Activated naive CD4-positive, alpha-beta T cell (primary cell): Measurements from ENCODE around the gene SLC13A3.

ENCODE experiments used
- DNase-seq, 4 experiments: peaks; one replicate each; lab custom pipeline; 2025; lab: John Stamatoyannopoulos, UW

The SLC13A3 gene

GRCh38 chr20:46651091-46651962 is at the start of gene SLC13A3:
Gene SLC13A3, minus strand, starts transcription at chr20:46651459. Its CDS starts 38 bp downstream, at chr20:46651421.
- DNase-seq: no peak

- DNase-seq: no peak
Observed at GRCh38 chr20:46701057-46701456, 49.8 kb upstream of the SLC13A3 start.

- DNase-seq: no peak
Observed at GRCh38 chr20:46700481-46700880, 49.2 kb upstream of the SLC13A3 start.

- DNase-seq: no peak
Observed at GRCh38 chr20:46699651-46700359, 48.5 kb upstream of the SLC13A3 start.

GRCh38 chr20:46698788-46699187 is 47.5 kb upstream of the SLC13A3 start:
- DNase-seq: no peak

- DNase-seq: no peak
Observed at GRCh38 chr20:46696791-46697279, 45.6 kb upstream of the SLC13A3 start.

GRCh38 chr20:46695892-46696291 is 44.6 kb upstream of the SLC13A3 start:
- DNase-seq: no peak

GRCh38 chr20:46694484-46694883 is 43.2 kb upstream of the SLC13A3 start:
- DNase-seq: no peak

- no peak for DNase-seq
Observed at GRCh38 chr20:46691196-46691595, 39.9 kb upstream of the SLC13A3 start.

GRCh38 chr20:46690219-46691106 is 39.2 kb upstream of the SLC13A3 start:
- DNase-seq: no peak

- DNase-seq: no peak
Observed at GRCh38 chr20:46689754-46690085, 38.5 kb upstream of the SLC13A3 start.

- peak; percentile 76 to 94 (median 84) for DNase-seq
Observed at GRCh38 chr20:46689082-46689753, 38.0 kb upstream of the SLC13A3 start, which contains the start of gene TP53RK. Gene TP53RK, minus strand, starts transcription at chr20:46689444. Its CDS starts 30 bp downstream, at chr20:46689414.

- DNase-seq: no peak
Observed at GRCh38 chr20:46688151-46689081, 37.2 kb upstream of the SLC13A3 start.

- no peak for DNase-seq
Observed at GRCh38 chr20:46683939-46684750, 32.9 kb upstream of the SLC13A3 start.

- no peak for DNase-seq
Observed at GRCh38 chr20:46683668-46683938, 32.3 kb upstream of the SLC13A3 start.

- no peak for DNase-seq
Observed at GRCh38 chr20:46683011-46683667, 31.9 kb upstream of the SLC13A3 start.

GRCh38 chr20:46682063-46682821 is 31.0 kb upstream of the SLC13A3 start:
- DNase-seq: no peak
